ENCODE data around the gene SMC5.
"Not testable (repeated sequence)": the region's sequence is repeated elsewhere in the genome, so short reads cannot be mapped to it uniquely, and the experiment has no call there.

SMC5 gene

GRCh38 chr9:70258692-70259511 is at the start of gene SMC5:
SMC5 (plus strand) TSS chr9:70258978; CDS start chr9:70259079, 101 bp downstream.
- DNase-seq = peak; percentile 90 to 93

DNA sequence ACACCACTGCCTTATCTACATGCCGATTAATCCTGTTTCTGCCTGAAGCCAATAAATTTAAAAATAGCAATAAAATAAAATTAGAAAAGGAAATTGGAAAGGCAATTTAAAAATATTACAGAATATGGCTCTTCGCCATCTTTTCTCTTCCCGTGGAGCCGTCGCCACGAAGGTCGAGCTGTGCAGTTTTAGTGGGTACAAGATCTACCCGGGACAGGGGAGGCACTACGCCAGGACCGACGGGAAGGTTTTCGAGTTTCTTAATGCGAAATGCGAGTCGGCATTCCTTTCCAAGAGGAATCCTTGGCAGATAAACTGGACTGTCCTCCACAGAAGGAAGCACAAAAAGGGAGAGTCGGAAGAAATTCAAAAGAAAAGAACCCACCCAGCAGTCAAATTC is 41.7 kb upstream of the SMC5 start:
- DNase-seq = no peak

- no peak for DNase-seq
These were observed 40.0 kb upstream of the SMC5 start for GRCh38 chr9:70218767-70219166.

DNA sequence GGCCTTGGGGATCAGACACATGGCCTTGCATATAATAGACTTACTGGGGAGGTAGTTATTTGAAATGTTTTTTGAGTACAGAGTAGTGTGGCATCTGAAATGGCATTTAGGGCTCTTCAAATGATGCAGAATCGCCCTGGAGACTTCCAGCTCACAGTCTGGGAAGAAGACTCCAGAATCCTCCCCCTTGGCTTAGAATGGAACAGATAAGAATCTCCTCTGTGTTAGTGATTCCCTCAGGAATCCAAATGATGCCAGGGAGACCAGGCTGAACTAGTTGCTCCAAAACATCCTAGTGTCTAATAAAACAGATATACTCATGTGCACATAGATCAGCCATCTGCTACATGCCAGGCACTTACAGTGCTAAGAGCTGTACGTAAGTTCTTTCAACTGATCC is 38.6 kb upstream of the SMC5 start:
- DNase-seq = no peak

DNA sequence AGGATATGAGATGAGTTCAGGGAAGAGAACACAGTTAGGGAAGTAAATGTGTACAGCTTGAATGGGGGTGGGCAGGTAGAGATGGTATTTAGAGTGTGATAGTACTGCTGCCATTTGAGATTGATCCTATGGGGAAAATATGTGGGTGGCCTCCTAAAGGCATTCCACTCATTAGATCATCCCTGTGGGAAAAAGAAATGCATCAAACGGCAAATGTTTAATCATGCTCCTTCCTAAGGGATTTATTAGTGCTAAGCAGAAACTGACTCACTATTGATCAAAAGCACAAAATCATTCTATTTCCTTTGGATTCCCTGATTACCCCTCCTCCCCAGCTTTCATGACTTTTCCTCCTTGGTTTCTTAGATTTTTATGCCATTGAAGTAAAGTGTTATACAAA is 36.4 kb upstream of the SMC5 start:
- no peak for DNase-seq

GRCh38 chr9:70228118-70228517 is 30.7 kb upstream of the SMC5 start:
- no peak for DNase-seq

- no peak for DNase-seq
These were observed 30.2 kb upstream of the SMC5 start for GRCh38 chr9:70228611-70229010.

DNA sequence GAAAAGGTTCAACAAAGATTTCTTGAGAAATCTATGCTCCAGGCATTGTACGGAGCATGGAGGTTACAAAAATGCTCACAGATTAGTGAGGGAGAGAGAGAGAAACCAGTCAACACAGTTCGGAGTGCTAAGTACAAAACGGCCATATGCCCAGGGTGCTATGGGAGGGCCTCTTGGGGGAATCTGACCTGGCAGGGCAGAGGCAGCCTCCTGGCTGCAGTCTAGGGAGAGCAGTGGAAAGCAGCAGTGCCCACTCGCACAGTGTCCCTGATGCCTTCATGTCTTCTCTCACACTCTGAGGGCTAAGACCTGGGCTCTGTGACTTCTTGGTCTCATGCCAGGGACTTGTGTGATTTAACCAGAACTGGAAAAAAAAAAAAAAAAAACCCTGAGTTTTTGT is 29.8 kb upstream of the SMC5 start:
- no peak for DNase-seq

GRCh38 chr9:70229579-70229978 is 29.2 kb upstream of the SMC5 start:
- DNase-seq = no peak

GRCh38 chr9:70232476-70232875 is 26.3 kb upstream of the SMC5 start:
- no peak for DNase-seq

DNA sequence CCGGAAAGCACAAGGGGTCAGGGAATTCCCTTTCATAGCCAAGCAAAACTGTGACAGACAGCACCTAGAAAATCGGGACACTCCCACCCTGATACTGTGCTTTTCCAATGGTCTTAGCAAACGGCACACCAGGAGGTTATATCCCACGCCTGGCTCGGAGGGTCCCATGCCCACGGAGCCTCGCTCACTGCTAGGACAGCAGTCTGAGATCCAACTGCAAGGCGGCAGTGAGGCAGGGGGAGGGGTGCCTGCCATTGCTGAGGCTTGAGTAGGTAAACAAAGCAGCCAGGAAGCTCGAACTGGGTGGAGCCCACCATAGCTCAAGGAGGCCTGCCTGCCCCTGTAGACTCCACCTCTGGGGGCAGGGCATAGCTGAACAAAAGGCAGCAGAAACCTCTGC is 24.6 kb upstream of the SMC5 start:
- DNase-seq = not testable (repeated sequence)

DNA sequence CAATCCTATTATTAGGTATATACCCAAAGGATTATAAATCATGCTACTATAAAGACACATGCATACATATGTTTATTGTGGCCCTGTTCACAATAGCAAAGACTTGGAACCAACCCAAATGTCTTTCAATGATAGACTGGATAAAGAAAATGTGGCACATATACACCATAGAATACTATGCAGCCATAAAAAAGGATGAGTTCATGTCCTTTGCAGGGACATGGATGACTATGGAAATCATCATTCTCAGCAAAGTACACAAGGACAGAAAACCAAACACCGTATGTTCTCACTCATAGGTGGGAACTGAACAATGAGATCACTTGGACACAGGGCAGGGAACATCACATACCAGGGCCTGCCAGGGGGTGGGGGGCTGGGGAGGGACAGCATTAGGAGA is 12.8 kb upstream of the SMC5 start:
- not testable (repeated sequence) for DNase-seq

DNA sequence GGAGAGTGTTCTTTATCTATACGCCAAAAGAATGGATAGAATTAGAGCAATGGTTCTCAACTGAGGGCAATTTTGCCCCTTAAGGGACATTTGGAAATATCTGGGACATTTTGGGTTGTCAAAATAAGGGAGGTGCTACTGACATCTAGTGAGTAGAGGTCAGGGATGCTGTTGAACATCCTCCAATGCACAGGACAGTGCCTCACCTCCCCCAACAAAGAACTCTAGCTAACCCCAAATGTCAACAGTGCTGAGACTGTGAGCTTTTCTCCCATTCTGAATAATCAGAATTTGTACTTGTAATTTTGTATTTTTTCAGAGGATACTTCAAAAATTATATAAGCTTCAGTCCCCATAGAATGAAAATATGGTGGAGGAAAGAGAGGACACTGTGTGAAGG is 8.6 kb upstream of the SMC5 start:
- DNase-seq = no peak

GRCh38 chr9:70255486-70255885 is 3.3 kb upstream of the SMC5 start:
- no peak for DNase-seq

DNA sequence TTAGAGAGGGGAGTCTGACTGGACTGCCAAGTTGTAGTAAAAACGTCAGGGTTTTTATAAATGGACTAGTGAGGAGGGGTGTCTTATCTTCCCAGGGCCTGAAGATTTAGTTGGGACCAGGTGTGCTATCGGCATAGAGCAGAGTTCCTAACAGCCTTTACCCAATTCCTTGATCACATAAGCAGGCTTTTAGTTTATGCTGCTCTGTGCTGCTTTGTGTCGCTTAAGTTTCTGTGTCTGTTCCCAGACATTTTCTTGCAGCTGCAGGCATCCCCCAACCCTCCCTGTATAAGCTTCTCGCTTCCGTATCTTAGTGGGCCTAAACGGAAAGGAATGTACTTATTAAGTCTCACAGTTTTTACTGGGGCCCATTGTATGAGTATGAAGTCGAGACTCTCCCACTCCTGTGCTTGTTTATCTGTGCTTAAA is 2.6 kb upstream of the SMC5 start:
- no peak for DNase-seq

- DNase-seq = no peak
These were observed 1.3 kb upstream of the SMC5 start for GRCh38 chr9:70257502-70257901.

GRCh38 chr9:70257991-70258691 is 637 bp upstream of the SMC5 start:
- DNase-seq = no peak

- DNase-seq = no peak
These were observed 679 bp downstream of the SMC5 start for GRCh38 chr9:70259512-70259802.

GRCh38 chr9:70260007-70260443 is 1.2 kb downstream of the SMC5 start:
- DNase-seq = no peak

- DNase-seq = no peak
These were observed 1.8 kb downstream of the SMC5 start for GRCh38 chr9:70260606-70261005.

GRCh38 chr9:70261131-70261870 is 2.5 kb downstream of the SMC5 start:
- no peak for DNase-seq

- peak in 1 of 2 donors; percentile 10 for DNase-seq
These were observed 3.6 kb downstream of the SMC5 start for GRCh38 chr9:70262366-70262765.

DNA sequence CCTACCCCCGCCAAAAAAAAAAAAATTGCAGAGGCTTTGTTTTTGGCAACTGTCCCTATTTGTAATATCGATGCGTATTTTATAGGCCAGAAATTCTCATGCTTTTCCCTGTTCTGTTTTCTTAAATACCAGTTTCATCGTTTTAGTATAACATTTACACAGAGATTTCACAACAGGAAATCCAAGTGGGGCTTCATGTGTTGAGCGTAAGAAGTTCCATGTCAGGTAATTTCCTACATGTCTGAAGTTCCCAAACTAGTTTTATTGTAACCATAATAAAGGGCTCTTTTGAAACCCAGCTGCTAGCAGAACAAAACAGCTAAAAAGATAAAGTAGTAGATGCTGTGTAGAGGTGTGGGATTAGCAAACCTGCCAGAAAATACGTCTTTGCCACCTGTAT is 4.2 kb downstream of the SMC5 start:
- DNase-seq = peak in 1 of 2 donors; percentile 9

- DNase-seq = no peak
These were observed 4.6 kb downstream of the SMC5 start for GRCh38 chr9:70263421-70263820.

Data from CD4-positive, alpha-beta T cell treated with Interferon alpha-2 for 1 hour (primary cell).